Stimulated activated CD4-positive, alpha-beta T cell treated with anti-CD3 and anti-CD28 coated beads, TNF-alpha, amount 100 ng/mL, for 48 hours (primary cell): Measurements from ENCODE around the gene TIMM8B.
A peak's percentile ranks its signal among the peaks of the same experiment; 100 is the strongest.
"Not testable (repeated sequence)": the region's sequence is repeated elsewhere in the genome, so short reads cannot be mapped to it uniquely, and the experiment has no call there.

ENCODE experiments used
- DNase-seq, 3 donors: peaks; one replicate each; pipeline ENCODE4 v3.0.0-alpha.2; 2020; ENCODE audit warnings: low read depth in 3 of 3

The TIMM8B gene

DNA sequence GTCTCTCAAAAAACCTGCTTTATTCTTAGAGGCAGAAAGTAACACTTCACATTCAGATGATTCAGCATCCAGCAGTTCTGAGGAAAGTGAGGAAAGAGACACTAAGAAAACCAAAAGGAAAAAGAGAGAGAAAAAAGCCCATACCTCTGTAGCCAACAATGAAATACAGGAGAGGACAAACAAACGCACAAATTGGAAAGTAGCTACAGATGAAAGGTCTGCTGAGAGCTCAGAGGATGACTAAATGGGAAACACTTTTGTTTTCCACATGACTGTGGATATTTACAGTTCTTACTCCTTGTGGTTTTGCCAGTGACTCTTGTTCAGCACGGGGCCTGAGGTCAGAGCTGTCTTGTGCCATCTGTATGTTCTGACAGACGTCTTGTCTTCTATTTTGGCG, 3.8 kb downstream of the TIMM8B start:
- peak in 2 of 3 donors; percentile 10 to 28 for DNase-seq

DNA sequence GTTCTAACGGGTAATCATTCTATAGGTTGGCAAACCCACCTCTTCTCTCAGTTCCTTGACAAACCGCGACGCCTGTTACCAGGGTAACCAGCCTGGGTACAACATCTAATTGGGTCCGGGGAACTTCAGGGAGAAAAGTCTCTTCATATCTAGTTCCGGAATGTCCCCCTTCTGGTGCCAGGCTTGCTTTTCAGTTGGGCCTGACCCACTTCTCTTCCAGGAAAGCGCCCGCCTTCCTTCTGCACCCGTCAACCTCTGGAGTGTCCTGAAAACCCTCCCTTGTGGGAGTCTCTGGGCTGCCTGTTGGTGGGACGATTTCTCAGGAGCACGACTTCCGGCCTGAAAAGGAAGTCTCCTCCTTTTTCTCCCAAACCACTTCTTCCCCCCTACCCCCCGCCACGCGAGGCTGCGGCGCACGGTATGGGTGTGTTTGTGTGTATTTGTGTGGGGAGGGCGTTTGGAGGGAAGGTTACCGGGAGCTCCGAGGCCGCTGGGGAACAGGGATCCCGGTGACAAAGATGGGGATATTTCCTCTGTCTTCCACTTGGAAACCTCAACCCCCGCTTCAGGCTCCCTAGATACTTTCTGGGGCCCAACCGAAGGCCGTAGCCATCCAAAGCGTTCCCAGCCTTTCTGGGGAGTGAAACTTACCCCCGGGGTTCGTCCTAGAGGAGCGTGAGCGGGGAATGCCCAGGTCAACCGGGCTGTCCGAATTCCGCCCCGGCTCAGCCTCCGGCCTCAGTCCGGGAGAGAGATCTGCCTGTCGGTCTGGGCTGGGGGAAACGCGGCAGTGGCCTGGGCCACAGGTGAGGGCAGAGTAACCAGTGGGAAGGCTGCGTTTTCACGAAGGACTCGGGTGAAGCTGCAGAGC, 12.4 kb downstream of the TIMM8B start, which contains the start of the genes NKAPD1 and PIH1D2:
Gene NKAPD1, plus strand, starts transcription at position 359 of the 871 bp plus-strand sequence. CDS start 1,276 bp downstream, outside the sequence.
Gene PIH1D2, minus strand, starts transcription at position 77 of the 871 bp plus-strand sequence. CDS start 843 bp downstream, outside the sequence.
- DNase-seq = peak; percentile 55 to 69 (median 64)

DNA sequence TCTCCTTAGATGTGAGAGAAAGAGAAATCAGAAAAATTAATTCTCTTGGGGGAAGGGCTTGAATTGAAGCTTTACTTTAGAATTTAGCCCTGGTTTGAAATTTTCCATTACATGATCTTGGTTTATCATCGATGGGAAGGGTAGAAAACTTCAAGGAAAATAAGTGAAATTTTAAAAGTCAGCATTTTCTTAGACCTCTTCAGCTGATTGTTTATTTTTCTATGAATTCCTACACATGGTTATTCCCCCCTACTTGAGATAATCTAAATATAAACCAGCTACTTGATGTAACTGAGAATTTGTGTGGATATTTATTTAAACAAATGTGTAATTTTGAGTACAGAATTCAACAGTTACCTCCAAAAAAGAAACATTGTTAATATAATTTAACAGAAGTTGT, 23.6 kb downstream of the TIMM8B start:
- no peak for DNase-seq

DNA sequence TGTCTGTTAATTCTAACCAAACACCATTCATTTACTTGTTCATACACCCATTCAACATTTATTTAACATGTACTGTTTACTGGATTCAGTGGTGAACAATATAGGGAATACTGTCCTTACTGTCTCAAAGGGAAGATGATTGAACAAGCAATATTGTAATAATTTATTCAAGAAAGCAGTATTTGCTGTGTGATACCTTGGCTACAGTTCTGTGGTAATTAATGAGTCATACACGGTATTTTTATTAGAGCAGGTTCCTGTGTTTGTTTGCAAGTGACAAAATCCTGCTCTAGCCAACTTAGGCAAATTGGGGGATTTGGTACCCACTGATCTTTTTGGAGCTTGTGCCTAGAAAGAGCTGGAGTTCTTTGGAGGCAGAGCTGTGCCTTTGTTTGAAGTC, 28.5 kb downstream of the TIMM8B start:
- no peak for DNase-seq

DNA sequence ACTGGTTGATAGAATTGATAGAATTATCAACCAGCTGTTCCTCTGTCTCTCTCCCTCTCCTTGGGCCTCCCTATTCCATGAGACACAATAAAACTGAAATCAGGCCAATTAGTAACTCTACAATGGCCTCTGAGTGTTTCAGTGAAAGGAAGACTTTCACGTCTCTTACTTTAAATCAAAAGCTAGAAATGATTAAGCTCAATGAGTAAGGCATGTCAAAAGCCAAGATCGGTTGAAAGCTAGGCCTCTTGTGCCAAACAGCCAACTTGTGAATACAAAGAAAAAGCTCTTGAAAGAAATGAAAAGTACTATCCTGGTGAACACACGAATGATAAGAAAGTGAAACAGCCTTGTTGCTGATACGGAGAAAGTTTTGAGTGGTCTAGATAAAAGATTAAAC, 29.4 kb downstream of the TIMM8B start:
- DNase-seq = no peak

DNA sequence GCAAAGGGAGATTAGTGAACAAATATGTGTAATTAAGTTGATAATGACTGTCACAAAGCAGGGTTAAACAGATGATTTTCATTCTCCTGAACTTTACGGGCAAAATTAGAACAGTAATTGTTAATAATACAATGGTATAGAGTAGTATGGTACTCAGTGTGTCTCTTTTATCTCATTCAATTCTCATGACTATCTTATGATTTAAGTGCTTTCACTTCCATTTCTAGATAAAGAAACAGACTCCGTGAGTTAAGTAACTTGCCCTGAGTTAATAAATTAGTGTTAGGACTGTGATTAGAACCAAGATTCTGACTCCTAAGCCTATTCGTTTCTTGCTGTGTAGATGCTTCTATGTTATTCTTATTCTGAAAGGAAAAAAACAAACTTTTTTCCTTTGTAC, 34.8 kb downstream of the TIMM8B start:
- DNase-seq = no peak

DNA sequence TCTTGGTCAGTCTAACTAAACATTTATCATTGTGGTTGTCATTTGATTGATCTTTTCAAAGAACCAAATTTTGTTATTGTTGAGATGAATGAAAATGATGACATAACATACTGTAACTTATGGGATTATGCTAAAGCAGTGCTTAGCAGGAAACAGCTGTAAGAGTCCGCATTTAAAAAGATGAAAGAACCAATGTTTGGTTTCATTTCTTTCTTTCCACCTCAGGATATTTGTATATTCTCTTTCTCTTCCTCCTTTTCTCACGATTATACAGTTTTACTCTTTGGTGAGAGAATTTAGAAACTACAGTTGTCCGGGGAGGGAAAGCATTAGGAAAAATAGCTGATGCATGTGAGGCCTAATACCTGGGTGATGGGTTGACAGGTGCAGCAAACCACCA, 35.8 kb downstream of the TIMM8B start:
- no peak for DNase-seq

DNA sequence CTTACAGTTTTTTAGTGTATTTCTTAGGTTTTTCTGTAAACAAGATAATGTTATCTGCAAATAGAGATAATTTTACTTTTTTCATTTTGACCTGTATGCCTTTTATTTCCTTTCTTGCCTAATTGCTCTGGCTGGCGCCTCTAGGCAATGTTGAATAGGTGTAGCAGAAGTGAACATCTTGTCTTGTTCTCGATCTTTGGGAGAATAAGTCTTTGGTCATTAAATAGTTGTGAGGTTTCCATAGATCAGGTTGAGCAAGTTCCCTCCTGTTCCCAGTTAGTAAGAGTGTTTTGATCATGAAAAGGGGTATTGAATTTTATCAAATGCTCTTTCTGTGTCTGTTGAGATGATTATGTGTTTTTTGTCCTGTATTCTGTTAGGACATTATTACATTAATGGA, 36.8 kb downstream of the TIMM8B start:
- DNase-seq = no peak

DNA sequence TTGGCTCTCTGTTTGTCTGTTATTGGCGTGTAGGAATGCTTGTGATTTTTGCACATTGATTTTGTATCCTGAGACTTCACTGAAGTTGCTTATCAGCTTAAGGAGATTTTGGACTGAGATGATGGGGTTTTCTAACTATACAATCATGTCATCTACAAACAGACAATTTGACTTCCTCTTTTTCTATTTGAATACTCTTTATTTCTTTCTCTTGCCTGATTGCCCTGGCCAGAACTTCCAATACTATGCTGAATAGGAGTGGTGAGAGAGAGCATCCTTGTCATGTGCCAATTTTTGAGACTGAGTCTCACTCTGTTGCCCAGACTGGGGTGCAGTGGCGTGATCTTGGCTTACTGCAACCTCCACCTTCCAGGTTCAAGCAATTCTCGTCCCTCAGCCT, 38.3 kb downstream of the TIMM8B start:
- not testable (repeated sequence) for DNase-seq

DNA sequence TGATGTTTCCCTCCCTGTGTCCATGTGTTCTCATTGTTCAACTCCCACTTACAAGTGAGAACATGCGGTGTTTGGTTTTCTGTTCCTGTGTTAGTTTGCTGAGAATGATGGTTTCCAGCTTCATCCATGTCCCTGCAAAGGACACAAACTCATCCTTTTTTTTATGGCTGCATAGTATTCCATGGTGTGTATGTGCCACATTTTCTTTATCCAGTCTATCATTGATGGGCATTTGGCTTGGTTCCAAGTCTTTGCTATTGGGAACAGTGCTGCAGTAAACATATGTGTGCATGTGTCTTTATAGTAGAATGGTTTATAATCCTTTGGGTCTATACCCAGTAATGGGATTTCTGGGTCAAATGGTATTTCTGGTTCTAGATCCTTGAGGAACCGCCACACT, 39.9 kb downstream of the TIMM8B start:
- DNase-seq = not testable (repeated sequence)

DNA sequence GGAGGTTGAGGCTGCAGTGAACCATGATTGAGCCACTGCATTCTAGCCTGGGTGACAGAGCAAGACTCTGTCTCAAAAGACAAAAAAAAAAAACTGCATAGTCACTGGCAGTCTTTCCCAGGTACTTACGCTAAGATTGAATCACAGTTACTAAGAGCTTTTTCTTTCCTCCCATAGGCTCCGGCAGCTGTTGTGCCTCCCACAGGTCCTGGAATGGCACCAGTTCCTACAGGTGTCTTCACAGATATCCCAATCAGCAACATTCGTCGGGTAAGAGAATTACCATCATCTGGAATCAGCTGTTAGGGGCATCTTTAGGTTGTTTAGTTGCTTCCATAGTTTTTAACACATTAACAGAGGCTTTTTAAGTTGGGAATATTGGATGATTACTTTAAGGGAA, 41.6 kb downstream of the TIMM8B start:
- DNase-seq = no peak

DNA sequence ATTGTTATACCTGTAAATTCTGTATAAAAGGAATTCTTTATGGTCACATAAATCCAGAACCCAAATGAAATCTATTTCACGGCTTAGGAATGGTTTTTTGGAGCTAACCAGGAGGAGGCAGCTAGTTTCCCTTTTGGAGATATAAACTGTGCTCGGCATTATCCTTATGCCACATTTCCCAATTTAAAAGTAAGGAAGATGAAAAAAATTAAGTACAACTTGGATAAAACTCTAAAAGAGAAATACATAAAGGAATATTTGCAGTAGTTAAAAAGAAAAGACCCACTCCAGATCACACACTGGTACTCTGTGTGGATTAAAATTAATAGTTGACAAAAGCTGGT, 43.6 kb downstream of the TIMM8B start:
- no peak for DNase-seq

DNA sequence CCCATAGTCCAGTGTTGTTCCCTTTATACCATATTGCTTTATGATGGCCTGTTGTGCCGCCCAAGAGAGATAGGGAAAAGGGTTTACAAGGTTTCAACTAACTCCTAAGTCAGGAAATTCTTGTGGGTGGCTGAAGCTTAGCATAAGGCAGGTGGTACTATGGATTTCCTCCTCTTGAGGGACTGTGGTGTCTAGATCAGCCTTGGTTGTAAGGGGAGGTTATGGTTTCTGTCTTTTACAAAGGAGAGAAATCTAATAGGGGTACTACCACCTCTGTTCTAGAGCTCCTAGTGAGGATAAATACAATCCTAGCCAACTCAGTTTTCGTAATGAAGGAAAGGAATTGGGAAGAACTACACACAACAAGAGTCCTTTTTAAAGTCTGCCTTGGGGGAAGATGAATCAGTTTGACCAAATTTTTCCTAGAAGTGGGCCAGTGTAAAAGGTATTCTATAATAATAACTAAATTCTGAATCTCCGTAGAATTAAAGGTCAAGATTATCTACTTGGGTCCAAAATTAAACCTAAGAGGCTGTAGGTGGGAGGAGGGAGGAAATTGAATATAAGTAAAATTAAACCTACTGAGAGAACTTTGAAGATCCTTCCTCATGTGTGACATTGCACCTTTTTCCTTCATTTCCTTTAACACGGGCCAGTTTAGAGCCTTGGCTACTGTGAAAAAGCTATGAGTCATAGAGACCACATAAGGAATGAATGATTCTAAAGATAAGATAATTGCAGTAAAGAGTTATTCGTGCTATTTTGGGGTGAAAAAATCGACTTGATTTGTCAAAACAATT, 44.2 kb downstream of the TIMM8B start:
- no peak for DNase-seq

DNA sequence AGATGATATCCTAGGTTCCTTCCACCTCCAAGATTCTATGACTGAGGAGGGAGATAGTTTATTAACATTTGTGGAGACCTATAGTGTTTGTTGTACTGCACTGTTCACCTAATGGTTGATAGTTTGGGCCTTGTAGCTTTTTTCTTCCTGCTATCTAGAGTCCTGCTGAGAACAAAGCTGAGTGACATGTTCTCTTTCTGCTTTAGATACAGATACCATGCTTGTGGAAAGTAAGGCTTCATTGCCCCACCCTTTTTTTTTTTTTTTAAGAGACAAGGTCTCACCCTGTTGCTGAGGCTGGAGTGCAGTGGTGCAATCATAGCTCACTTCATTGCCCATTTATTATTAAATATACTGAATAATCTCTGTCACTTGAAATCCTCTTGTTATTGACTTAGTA, 49.0 kb downstream of the TIMM8B start:
- no peak for DNase-seq
